GM06990 (cell line): ENCODE data around the gene GGTLC2.
A peak's percentile ranks its signal among the peaks of the same experiment; 100 is the strongest.

Experiments used
- DNase-seq: peaks from one replicate; pipeline ENCODE4 v3.0.0-alpha.2; 2011; ENCODE audit not compliant: insufficient read length; ENCODE audit errors: extremely low read depth
- H3K27me3 ChIP-seq: replicated peaks from 2 replicates; pipeline ENCODE4 v1.6.0; 2011; ENCODE audit warnings: low read length; ENCODE audit not compliant: control insufficient read depth, insufficient read depth
- H3K36me3 ChIP-seq: 2 replicates; pipeline ENCODE4 v1.5.1; 2011; ENCODE audit warnings: low read length; ENCODE audit not compliant: control insufficient read depth, insufficient read depth
- H3K4me3 ChIP-seq: replicated peaks from 2 replicates; pipeline ENCODE4 v1.5.1; 2011; ENCODE audit warnings: low read depth, mild to moderate bottlenecking, control low read depth, low read length
- CTCF ChIP-seq: IDR thresholded peaks from 2 replicates; pipeline ENCODE4 v1.5.1; 2011; ENCODE audit warnings: low read length, control low read depth, mild to moderate bottlenecking, inconsistent platforms; ENCODE audit not compliant: insufficient read depth, poor library complexity, severe bottlenecking

Gene GGTLC2

GRCh38 chr22:22687638-22688500, 43.5 kb downstream of the GGTLC2 start:
- no peak for DNase-seq
- H3K4me3 ChIP-seq: no peak overlapping the region

GRCh38 chr22:22689621-22690345, 45.4 kb downstream of the GGTLC2 start:
- no peak for TF ChIP-seq CTCF
- no peak for DNase-seq
- H3K36me3 ChIP-seq: no peaks in the 10 kb centered on the region
- no peak overlapping the region for H3K4me3 ChIP-seq
- no peaks in the 10 kb centered on the region for H3K27me3 ChIP-seq

More at GRCh38 chr22:22687638-22688500, 43.5 kb downstream of the GGTLC2 start:
- Histone ChIP-seq H3K36me3 (no peaks in the 10 kb centered on the region), H3K27me3 (no peaks in the 10 kb centered on the region)
- peak; percentile 65 for TF ChIP-seq CTCF

DNA sequence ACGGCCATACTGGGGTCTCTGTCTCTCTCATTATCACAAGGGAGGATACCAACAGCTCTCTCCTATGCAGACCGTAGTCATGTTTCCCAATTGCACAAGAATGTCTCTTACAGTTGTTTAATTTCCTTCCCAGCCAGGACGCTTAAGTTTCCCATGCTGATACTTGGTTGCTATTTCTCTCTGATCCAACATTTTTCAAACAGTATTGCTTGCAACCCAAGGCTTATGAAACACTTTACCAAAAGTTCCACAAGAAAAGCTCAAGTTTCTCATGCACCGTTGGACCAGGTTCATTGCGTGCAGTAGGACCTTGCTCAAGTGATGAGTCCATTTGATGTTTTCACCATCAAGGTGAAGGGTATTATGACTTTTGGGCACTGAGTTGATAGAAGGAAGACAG, 46.6 kb downstream of the GGTLC2 start:
- no peaks in the 10 kb centered on the region for H3K36me3 ChIP-seq
- no peaks in the 10 kb centered on the region for H3K27me3 ChIP-seq
- no peak for DNase-seq
- no peak for TF ChIP-seq CTCF
- no peak overlapping the region for H3K4me3 ChIP-seq

- Histone ChIP-seq H3K27me3 (no peaks in the 10 kb centered on the region), H3K4me3 (no peak overlapping the region), H3K36me3 (no peaks in the 10 kb centered on the region)
- no peak for TF ChIP-seq CTCF
- DNase-seq: no peak
Observed at GRCh38 chr22:22691716-22692701, 47.6 kb downstream of the GGTLC2 start.

DNA sequence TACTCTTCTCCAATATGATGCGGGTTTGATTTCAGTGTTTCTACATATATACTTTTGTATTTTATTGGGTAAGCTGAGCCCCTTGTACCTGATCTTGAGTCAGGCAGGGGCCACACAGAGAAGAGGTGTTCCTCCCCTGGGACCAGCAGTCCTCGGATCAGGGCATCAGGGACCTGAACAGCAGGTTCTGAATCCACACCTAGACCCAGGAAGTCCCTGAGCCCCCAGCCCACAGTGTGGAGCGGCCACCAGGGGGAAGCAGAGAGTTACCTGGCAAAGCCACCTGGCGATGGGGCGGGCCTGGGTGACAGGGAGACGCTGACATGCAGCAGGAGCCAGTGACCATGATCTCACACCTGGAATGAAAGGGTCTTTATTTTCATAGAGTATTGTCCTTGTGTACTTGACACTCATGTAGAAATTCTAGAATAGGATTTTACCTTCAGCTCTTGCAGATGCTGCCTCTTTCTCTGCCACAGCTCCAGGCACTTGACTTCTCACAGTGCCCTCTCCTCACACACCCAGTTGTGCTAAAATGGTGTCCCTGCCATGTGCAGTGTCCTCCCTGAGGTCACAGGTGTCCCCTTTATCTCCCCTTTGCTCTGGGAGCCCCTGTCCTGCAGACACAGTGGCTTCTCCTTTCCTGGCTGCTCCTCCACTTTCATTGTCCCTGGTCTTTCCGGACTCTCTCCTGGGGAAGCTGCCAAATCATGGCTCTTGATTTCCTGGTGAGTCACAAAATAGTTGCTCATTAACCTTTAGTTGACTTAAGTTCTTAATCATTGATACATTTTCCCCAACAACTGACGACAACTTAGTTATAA, 48.5 kb downstream of the GGTLC2 start:
- Histone ChIP-seq H3K36me3 (no peaks in the 10 kb centered on the region), H3K27me3 (no peaks in the 10 kb centered on the region), H3K4me3 (no peak overlapping the region)
- TF ChIP-seq CTCF: peak; percentile 14
- DNase-seq: peak; percentile 22
